Panc1 (cell line): Measurements from ENCODE around the gene HDAC11. TPM values are rescaled to one million over a fixed set of nuclear protein-coding genes. Genes with fewer than 3 reads are reported as not detected.
"Not testable (repeated sequence)": the region's sequence is repeated elsewhere in the genome, so short reads cannot be mapped to it uniquely, and the experiment has no call there.

ENCODE experiments used
- ATAC-seq: fragments of 200-7000 bp; cut with Tn5 transposase; 2 replicates; pipeline ENCODE4 v1.9.1; 2020; ENCODE audit warnings: mild to moderate bottlenecking, moderate library complexity
- BruUV-seq: library from RNA; stranded (reverse); fragments of 400-500 nt; replicated peaks from 2 replicates; lab custom pipeline; 2021; lab: Mats Ljungman, UMichigan
- CTCF ChIA-PET: fragments of 300-600 bp; sonication (Branson Sonifier 250); formaldehyde crosslinking; loops from one replicate; lab custom pipeline; 2022; ENCODE audit warnings: antibody characterized with exemption; lab: Charles Lee
- POLR2A ChIA-PET: fragments of 300-600 bp; sonication (Branson Sonifier 250); formaldehyde crosslinking; loops from one replicate; lab custom pipeline; 2022; ENCODE audit warnings: antibody characterized with exemption; lab: Charles Lee
- DNase-seq: peaks from one replicate; pipeline ENCODE4 v3.0.0-alpha.2; 2010; ENCODE audit warnings: low read depth, low spot score
- H3K27ac ChIP-seq: 2 replicates; pipeline ENCODE4 v1.5.1; 2011; ENCODE audit warnings: mild to moderate bottlenecking, low read length, inconsistent platforms
- H3K27me3 ChIP-seq: fragments of 200-500 bp; sonication (Bioruptor generic); 2 replicates; pipeline ENCODE4 v1.6.0; 2014; ENCODE audit warnings: low read length, inconsistent platforms; ENCODE audit not compliant: control insufficient read depth, insufficient read depth
- H3K36me3 ChIP-seq: fragments of 200-500 bp; sonication (Bioruptor generic); 2 replicates; pipeline ENCODE4 v1.5.1; 2014; ENCODE audit warnings: inconsistent platforms, mild to moderate bottlenecking, low read length, moderate library complexity; ENCODE audit not compliant: control insufficient read depth, insufficient read depth
- H3K4me1 ChIP-seq: 2 replicates; pipeline ENCODE4 v1.5.1; 2011; ENCODE audit warnings: inconsistent platforms, mild to moderate bottlenecking, low read length, moderate library complexity; ENCODE audit not compliant: control insufficient read depth, insufficient read depth
- H3K4me3 ChIP-seq, 2 experiments: 2 replicates each; pipeline ENCODE4 v1.5.1; 2011 to 2012; ENCODE audit warnings: low read depth in 2 of 2, low read length in 2 of 2, mild to moderate bottlenecking in 2 of 2, inconsistent platforms in 1 of 2, moderate library complexity in 1 of 2
- H3K9me3 ChIP-seq: fragments of 200-500 bp; sonication (Bioruptor generic); 2 replicates; pipeline ENCODE4 v1.5.1; 2014; ENCODE audit warnings: low read depth, mild to moderate bottlenecking, inconsistent platforms, low read length, moderate library complexity; ENCODE audit not compliant: control insufficient read depth, insufficient read depth
- CTCF ChIP-seq: fragments of 450-650 bp; IDR thresholded peaks from 2 replicates; pipeline ENCODE4 v1.5.1; 2017; ENCODE audit warnings: mild to moderate bottlenecking
- POLR2AphosphoS5 ChIP-seq: IDR thresholded peaks from 2 replicates; pipeline ENCODE4 v1.6.1; 2012; ENCODE audit warnings: mild to moderate bottlenecking, low read depth, low read length, moderate library complexity
- REST ChIP-seq, 2 experiments: IDR thresholded peaks; 2 replicates each; pipeline ENCODE4 v1.6.1; 2011 to 2012; ENCODE audit warnings: low read depth in 2 of 2, control low read depth in 1 of 2, low read length in 1 of 2, mild to moderate bottlenecking in 1 of 2, moderate library complexity in 1 of 2; ENCODE audit not compliant: insufficient read depth in 1 of 2
- SIN3A ChIP-seq: IDR thresholded peaks from 2 replicates; pipeline ENCODE4 v1.6.1; 2012; ENCODE audit warnings: low read depth, mild to moderate bottlenecking, low read length, moderate library complexity, borderline replicate concordance; ENCODE audit not compliant: insufficient read depth
- TCF7L2 ChIP-seq: IDR thresholded peaks from 2 replicates; pipeline ENCODE4 v1.6.1; 2011; ENCODE audit warnings: mild to moderate bottlenecking, low read depth, low read length, inconsistent platforms
- in situ Hi-C: cut with HindIII; loops from 2 replicates; pipeline ENCODE4 v1.10.0; 2016; ENCODE audit warnings: low sequenced_read_pairs, low pct_unique_long_range_greater_than_20kb
- intact Hi-C: fragments of 100-400 bp; cut with micrococcal nuclease; formaldehyde crosslinking; loops from one replicate; pipeline ENCODE4 v1.10.0; 2022; ENCODE audit not compliant: unreplicated experiment
- total RNA-seq: library from RNA; stranded (reverse); gene quantifications from one replicate; pipeline ENCODE4 v1.2.1, GENCODE V29; 2021; ENCODE audit not compliant: unreplicated experiment

The HDAC11 gene
- total RNA-seq, 1 experiment from 2014 or later: 10.6 TPM

- ChIA-PET POLR2A (no interaction called here), CTCF (no interaction called here)
- no peaks in the 10 kb centered on the region for H3K36me3 ChIP-seq
- ATAC-seq (no peak), DNase-seq (no peak)
- no TSS peak for BruUV-seq
- TF ChIP-seq POLR2AphosphoS5 (no peak), REST (IDR thresholded peaks at IDR 0.05; ENCODE audit: insufficient read depth in 1 of 2, low read depth in 2 of 2, low read length in 1 of 2) (no peak), TCF7L2 (no peak)
- H3K9me3 ChIP-seq: no peaks in the 10 kb centered on the region
- in situ Hi-C loops (no loop called here), intact Hi-C loops (no loop called here)
- H3K27me3 ChIP-seq: no peaks in the 10 kb centered on the region
- no peak overlapping the region for H3K27ac ChIP-seq
- H3K4me1 ChIP-seq: no peaks in the 10 kb centered on the region
- H3K4me3 ChIP-seq: no peak overlapping the region
These were observed 39.8 kb upstream of the HDAC11 start for GRCh38 chr3:13440204-13440817.

GRCh38 chr3:13442882-13443281 is 37.2 kb upstream of the HDAC11 start:
- intact Hi-C loops, POLR2A ChIA-PET, H3K27ac ChIP-seq, BruUV-seq, H3K36me3 ChIP-seq, DNase-seq, H3K4me1 ChIP-seq, H3K27me3 ChIP-seq, in situ Hi-C loops, CTCF ChIA-PET, ATAC-seq, H3K4me3 ChIP-seq, H3K9me3 ChIP-seq: not testable (repeated sequence)

GRCh38 chr3:13451301-13451673 is 28.8 kb upstream of the HDAC11 start:
- BruUV-seq: TSS peak; percentile 92
- intact Hi-C loops (loop anchor here (5.0 to 10.0 kb wide), 2 partner anchors 156 to 359 kb away; no protein-coding TSS in a partner anchor), in situ Hi-C loops (no loop called here)
- CTCF ChIA-PET: interaction anchor here (0.8 to 2.0 kb wide), 2 partner anchors 60 to 88 kb away, joined by 4 to 5 read pairs; no protein-coding TSS in a partner anchor
- Histone ChIP-seq H3K4me1 (no peaks in the 10 kb centered on the region), H3K36me3 (no peaks in the 10 kb centered on the region), H3K4me3 (peak overlapping the region; percentile 56 to 69), H3K27ac (peak overlapping the region; percentile 70), H3K27me3 (no peaks in the 10 kb centered on the region), H3K9me3 (no peaks in the 10 kb centered on the region)
- no peak for DNase-seq
- POLR2A ChIA-PET: no interaction called here
- TF ChIP-seq CTCF: no peak
- TF ChIP-seq REST (IDR thresholded peaks at IDR 0.05; ENCODE audit: insufficient read depth in 1 of 2, low read depth in 2 of 2, low read length in 1 of 2): no peak
- no peak for TF ChIP-seq POLR2AphosphoS5
- no peak for TF ChIP-seq SIN3A
- TF ChIP-seq TCF7L2: no peak
- ATAC-seq: peak; percentile 66
